GM18505 (cell line): ENCODE results near the gene CNMD.
"Not testable (repeated sequence)": the region's sequence is repeated elsewhere in the genome, so short reads cannot be mapped to it uniquely, and the experiment has no call there.

Source experiments
- ATAC-seq: cut with Tn5 transposase; IDR thresholded peaks from one replicate; pipeline ENCODE4 v1.9.1; 2021; ENCODE audit not compliant: unreplicated experiment
- POLR2A ChIP-seq: IDR thresholded peaks from 4 replicates; pipeline ENCODE4 v1.6.1; 2011; ENCODE audit warnings: borderline replicate concordance; ENCODE audit not compliant: insufficient read depth, insufficient read length; ENCODE audit errors: extremely low read depth

CNMD gene

DNA sequence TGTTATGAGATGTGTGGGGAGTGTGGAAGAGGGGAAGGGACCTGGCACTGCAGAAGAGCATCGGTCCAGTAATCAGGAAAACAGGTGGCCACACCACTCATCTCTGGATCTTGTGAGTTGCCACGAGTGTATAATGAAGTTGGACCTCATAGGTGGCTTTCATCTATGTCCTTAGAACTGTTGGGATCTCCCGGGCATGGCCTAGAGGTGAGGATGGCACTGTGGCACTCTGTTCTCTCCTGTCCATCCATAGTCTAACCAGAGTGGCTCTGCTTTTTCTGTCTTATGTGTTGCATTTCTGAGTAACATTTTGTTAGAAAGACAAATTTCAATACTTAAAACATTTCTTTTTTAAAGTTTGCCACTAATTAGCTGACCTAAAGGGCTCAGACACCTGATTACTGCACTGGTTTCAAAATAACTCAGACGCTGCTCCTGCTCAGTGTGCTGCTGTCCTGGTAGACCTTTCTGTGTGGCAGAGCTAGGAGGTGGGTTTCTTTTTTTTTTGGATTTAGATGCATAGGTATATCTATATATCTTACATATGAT, 5.5 kb downstream of the CNMD start:
- no peak for TF ChIP-seq POLR2A

DNA sequence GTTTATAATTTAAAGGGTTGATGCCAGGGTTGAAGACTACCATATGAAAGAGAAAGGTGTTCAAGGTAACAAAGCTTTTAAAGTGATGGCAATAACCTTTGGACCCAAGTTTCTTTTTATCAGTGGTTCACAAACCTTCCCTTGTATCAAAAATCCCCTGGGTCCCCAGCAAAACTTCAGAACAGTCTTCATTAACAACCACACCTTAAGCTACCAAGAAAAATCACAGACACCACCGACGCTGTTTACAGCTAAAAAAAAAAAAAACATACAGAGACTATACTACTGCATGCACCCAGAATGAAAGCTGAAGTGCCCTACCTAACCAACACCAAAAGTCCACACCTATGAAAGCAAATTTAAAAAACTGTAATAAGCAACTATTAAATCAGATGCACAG, 13.4 kb downstream of the CNMD start:
- ATAC-seq: no peak
- no peak for TF ChIP-seq POLR2A

More for the DNA sequence above, 5.5 kb downstream of the CNMD start:
- ATAC-seq: no peak

DNA sequence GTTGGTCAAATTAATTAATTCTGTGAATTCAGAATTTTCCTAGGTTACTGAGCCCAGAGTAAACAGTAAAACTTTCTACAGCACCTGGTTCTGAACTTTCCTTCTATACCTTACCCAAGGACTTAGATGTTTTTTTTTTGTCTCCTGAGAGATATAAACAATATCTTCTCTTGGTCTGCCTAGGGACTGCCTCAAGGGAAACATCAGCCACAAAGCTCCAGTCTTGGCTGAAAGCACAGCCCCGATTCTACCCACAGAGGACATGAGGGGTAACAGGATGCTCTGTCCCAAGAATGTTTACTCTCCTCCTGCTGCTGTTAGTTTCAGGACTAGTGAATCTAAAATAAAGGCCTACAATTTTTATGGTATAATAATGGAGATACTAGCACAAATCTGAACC, 14.3 kb downstream of the CNMD start:
- TF ChIP-seq POLR2A: no peak
- ATAC-seq: no peak

DNA sequence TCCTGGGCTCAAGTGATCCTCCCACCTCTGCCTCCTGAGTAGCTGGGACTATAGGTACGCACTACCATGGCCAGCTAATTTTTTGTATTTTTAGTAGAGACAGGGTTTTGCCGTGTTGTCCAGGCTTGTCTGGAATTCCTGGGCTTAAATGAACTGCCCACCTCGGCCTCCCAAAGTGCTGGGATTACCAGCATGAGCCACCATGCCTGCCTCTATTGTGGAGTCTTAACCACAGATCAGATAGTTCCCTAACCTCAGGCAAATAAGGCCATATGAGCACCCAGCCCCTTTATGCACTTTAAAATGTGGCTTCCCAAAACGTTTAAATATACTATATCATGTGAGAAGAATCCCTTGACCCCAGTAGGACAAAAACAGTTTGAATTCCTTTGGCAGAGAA, 16.4 kb downstream of the CNMD start:
- ATAC-seq: no peak

DNA sequence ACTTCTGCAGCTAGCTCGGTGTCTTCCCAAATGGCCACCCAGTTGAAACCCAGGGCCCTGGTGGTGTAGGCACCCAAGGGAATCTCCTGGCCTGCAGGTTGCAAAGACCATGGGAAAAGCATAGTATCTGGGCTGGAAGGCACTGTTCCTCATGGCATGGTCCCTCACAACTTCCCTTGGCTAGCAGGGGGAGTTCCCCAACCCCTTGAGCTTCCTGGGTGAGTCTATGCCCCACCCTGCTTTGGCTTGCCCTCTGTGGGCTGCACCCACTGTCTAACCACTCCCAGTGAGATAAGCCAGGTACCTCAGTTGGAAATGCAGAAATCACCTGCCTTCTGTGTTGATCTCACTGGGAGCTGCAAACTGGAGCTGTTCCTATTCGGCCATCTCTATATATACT, 18.3 kb downstream of the CNMD start:
- ATAC-seq: not testable (repeated sequence)

More for the DNA sequence above, 16.4 kb downstream of the CNMD start:
- no peak for TF ChIP-seq POLR2A

DNA sequence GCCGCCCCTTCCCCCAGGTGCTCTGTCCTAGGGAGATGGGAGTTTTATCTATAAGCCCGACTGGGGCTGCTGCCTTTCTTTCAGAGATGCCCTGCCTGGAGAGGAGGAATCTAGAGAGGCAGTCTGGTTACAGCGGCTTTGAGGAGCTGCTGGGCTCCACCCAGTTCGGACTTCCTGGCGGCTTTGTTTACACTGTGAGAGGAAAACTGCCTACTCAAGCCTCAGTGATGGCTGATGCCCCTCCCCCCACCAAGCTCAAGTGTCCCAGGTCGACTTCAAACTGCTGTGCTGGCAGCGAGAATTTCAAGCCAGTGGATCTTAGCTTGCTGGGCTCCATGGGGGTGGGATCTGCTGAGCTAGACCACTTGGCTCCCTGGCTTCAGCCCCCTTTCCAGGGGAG, 18.7 kb downstream of the CNMD start:
- ATAC-seq: not testable (repeated sequence)

DNA sequence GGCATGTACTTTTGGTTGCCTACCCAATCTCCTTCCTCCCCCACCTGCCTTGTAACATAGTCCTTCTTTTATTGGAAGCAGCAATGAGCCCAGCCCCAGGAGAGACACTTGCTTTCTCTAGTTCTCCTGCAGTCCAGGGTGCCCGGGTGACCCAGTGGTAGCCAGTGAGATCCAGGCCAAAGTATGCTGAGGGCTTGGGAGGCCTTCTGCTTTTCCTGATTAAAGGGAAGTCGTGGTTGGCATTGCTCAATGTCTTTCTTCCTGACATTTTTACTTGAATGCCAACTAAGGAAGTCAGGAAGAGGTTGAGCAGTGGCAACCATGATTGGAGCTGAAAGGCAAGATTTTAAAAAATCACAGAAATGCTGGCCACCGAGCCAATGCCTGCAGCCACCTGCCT, 25.7 kb downstream of the CNMD start:
- no peak for TF ChIP-seq POLR2A
- no peak for ATAC-seq

DNA sequence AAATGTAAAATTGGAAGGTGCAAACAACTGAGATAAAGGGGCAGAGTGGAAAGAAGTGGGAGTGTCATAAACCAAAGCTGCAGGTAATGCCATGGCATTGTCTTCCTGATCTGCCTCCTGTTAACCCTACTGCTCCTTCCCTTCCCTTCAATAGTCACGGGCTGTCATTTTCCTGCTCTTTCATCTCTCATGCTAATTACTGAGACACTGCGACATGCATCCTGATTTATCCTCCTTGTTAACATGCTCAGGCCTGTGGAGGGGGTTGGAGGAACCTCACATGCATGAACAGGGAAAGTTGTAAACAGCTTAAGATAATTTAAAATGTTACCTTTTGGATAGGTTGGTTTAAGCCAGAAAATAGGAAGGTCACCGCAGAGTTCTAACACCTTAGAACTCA, 27.2 kb downstream of the CNMD start:
- no peak for TF ChIP-seq POLR2A
- no peak for ATAC-seq

DNA sequence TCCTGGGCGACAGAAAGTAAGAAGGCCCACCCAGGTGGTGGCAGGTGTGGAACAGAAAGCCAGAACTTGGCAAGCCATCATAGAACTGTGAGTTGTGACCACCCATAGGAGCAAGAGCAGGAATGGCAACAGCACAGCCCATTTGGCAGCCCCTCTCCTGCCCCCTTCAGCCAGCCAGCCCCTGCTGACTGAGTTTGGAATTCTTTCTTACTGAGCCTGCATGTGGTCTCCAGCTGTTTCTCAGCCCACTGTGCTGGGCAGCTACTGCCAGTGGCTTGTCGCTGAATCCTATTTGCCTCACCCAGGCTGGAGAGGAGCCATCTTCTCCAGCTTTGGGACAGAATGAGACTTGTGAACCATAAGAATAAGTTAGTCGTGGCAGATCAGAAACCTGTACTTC, 28.3 kb downstream of the CNMD start:
- no peak for ATAC-seq
- no peak for TF ChIP-seq POLR2A

DNA sequence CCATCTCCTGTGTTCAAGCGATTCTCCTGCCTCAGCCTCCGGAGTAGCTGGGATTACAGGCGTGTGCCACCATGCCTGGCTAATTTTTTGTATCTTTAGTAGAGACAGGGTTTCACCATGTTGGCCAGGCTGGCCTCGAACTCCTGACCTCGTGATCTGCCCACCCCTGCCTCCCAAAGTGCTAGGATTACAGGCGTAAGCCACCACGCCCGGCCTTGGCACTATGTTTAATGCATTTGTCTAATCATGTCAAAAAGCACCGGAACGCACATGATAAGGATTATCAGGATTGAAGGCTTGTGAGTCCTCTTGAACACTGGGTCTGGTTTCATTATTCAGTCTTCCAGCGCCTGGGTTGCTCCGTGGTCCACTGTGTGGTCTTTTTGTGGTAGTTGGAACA, 31.4 kb downstream of the CNMD start:
- not testable (repeated sequence) for ATAC-seq

DNA sequence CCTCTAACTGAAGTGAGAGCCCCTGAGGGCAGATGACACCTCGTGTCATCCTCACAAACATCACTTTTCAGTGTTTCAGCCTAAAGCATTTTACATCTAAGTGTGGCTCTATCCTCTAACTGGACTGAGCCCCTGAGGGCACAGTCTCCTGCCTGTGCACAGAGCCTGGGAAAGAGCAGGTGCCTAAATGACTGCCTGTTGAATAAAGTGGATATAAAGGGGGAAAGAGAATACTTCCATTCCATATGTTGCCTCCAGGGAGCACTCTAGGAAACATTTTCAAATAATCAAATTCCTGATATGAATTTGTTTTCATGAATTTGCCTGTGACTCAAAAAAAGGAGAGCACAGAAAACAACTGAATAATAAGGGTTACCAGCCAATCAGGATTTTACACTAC, 32.2 kb downstream of the CNMD start:
- TF ChIP-seq POLR2A: no peak
- no peak for ATAC-seq

DNA sequence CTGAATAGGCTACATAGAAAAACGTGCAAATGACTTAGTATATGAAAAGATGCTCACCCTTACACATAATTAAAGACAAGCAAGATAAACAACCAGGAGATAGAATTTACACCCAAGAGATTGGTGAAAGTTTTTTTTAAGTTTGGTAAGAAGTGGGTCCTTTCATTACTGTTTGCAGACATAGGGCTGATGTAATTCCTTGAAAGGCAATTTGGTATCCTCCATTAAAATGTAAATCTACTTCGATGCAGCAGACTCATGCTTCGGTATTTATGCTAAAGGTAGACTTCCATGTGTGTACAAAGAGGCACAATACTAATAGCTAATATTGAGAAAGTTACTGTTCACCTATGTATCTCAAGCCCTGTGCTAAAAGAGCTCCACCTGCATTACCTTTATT, 33.5 kb downstream of the CNMD start:
- no peak for ATAC-seq
- TF ChIP-seq POLR2A: no peak

DNA sequence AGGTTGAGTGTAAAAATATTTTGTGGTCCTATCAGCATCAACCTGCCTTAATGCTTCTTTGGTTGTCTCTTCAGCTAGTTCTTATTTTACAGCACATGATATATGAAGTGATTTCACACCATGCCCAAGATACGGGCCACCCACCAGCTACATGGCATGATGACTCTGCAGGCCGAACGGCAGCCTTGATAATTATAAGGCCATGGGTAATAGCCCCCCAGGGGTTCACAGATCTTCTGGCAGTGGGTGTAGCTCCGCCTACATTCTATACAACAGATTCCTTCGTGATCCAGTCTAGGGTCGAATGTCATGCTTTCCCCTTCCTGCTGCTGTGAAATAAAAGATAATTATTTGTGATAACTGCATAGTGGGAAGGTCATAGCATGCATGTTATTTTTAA, 36.1 kb downstream of the CNMD start:
- TF ChIP-seq POLR2A: no peak
- ATAC-seq: no peak

DNA sequence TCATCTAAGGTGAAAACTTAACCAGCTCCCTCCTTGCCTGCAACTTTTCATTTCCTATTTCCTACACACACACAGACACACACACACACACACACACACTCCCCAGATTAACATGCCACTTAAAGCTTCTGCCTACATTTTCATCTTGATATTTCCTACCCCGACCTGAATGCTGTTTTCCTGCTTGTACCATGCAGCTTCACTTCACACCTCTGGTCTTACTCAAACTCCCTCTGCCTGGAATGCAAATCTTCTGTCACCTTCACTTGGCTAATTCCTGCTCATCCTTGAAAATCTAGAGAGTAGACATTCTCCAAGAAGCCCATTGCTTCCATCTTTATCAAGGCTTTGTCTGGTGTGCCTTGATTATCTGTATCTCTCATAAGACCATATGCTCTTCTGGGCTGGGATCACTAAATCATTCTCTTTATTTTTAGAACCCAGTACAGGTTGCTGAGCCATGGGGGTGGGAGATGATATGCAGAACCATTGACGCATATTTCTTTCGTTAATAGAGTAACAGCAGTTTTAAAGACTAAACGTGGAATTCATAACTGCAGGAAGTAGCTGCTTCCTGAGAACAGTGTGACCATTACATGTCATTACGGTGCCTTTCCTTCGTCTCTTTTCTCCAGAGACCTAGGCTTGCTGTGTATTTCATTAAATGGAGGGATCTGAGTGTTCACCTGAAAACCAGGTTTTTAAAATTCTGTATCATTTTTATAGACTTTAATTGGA, 37.7 kb downstream of the CNMD start:
- ATAC-seq: no peak
- TF ChIP-seq POLR2A: no peak

DNA sequence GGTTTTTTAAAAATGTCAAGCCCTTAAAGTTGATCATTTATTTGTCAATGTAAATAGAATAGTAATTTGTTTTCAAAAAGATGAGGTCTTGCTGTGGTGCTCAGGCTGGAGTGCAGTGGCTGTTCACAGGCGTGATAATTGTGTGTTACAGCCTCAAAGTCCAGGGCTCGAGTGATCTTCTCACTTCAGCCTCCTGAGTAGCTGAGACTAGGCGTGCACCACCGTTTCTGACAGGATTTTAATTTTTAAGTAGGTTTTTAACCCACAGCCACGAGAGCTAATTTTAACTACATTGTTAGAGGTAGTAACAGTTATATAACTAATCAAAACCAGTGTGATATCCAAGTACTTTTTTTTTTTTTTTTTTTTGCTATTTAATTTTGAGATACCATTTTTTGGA, 43.1 kb downstream of the CNMD start:
- TF ChIP-seq POLR2A: no peak
- no peak for ATAC-seq
